PFSK-1 (cell line): ENCODE data around the gene HELQ.

Source experiments
- FOXP2 ChIP-seq: optimal IDR thresholded peaks from 2 replicates; pipeline ENCODE3; 2011; ENCODE audit warnings: borderline replicate concordance, control low read depth, inconsistent platforms; ENCODE audit not compliant: insufficient read depth; ENCODE audit errors: extremely low read length, extremely low read depth
- POLR2AphosphoS5 ChIP-seq: IDR thresholded peaks from 2 replicates; pipeline ENCODE4 v1.6.1; 2012; ENCODE audit warnings: low read depth, mild to moderate bottlenecking, control low read depth, low read length, moderate library complexity
- SIN3A ChIP-seq: IDR thresholded peaks from 2 replicates; pipeline ENCODE4 v1.6.1; 2012; ENCODE audit warnings: mild to moderate bottlenecking, low read length, moderate library complexity, borderline replicate concordance; ENCODE audit not compliant: insufficient read depth
- TAF1 ChIP-seq: IDR thresholded peaks from 2 replicates; pipeline ENCODE4 v1.6.1; 2012; ENCODE audit warnings: low read length, control low read depth, borderline replicate concordance; ENCODE audit not compliant: insufficient read depth
- TF ChIP-seq, protein P1 (sequence below), 2 experiments: IDR thresholded peaks; 2 replicates each; pipeline versions ENCODE4 v1.6.1 to v1.8.0; 2011 to 2012; ENCODE audit warnings: low read depth in 2 of 2, low read length in 2 of 2, control low read depth in 1 of 2, inconsistent platforms in 1 of 2, mild to moderate bottlenecking in 1 of 2, moderate library complexity in 1 of 2; ENCODE audit not compliant: insufficient read depth in 1 of 2

DNA sequence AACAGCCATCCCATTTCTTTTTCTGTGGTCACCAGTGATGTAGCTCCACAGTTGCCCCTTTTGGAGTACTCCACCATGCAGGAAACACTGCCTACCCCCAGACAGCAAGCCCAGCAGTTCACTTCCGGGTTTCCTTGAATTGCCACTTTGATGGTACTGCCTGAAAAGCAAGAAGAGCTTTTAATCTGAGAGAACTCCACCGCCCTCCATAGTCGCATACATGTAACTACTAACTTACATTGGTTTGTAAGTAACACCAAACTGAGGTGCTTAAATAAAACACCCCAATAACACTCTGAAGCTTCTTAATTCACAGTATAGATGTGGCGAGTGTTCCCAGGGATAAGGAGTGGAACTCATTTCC lies 67.3 kb downstream of the HELQ start:
- TF ChIP-seq POLR2AphosphoS5 (no peak), TAF1 (no peak), SIN3A (no peak), FOXP2 (no peak)
- TF ChIP-seq, protein P1, sequence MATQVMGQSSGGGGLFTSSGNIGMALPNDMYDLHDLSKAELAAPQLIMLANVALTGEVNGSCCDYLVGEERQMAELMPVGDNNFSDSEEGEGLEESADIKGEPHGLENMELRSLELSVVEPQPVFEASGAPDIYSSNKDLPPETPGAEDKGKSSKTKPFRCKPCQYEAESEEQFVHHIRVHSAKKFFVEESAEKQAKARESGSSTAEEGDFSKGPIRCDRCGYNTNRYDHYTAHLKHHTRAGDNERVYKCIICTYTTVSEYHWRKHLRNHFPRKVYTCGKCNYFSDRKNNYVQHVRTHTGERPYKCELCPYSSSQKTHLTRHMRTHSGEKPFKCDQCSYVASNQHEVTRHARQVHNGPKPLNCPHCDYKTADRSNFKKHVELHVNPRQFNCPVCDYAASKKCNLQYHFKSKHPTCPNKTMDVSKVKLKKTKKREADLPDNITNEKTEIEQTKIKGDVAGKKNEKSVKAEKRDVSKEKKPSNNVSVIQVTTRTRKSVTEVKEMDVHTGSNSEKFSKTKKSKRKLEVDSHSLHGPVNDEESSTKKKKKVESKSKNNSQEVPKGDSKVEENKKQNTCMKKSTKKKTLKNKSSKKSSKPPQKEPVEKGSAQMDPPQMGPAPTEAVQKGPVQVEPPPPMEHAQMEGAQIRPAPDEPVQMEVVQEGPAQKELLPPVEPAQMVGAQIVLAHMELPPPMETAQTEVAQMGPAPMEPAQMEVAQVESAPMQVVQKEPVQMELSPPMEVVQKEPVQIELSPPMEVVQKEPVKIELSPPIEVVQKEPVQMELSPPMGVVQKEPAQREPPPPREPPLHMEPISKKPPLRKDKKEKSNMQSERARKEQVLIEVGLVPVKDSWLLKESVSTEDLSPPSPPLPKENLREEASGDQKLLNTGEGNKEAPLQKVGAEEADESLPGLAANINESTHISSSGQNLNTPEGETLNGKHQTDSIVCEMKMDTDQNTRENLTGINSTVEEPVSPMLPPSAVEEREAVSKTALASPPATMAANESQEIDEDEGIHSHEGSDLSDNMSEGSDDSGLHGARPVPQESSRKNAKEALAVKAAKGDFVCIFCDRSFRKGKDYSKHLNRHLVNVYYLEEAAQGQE (IDR thresholded peaks at IDR 0.05; ENCODE audit: insufficient read depth in 1 of 2, low read depth in 2 of 2, low read length in 2 of 2) = no peak
